Suprapubic skin (tissue), 4 donors: ENCODE results near the gene CACNG5. TPM values are rescaled to one million over a fixed set of nuclear protein-coding genes. Genes with fewer than 3 reads are reported as not detected.

ENCODE experiments used
- DNase-seq, 2 donors: peaks; one replicate each; pipeline ENCODE4 v3.0.0-alpha.2; 2019; ENCODE audit warnings: low spot score in 2 of 2
- H3K27ac ChIP-seq: fragments of 200-600 bp; sonication (generic); one replicate; pipeline ENCODE4 v1.5.1; 2019
- H3K27me3 ChIP-seq: fragments of 200-600 bp; sonication (generic); one replicate; pipeline ENCODE4 v1.5.1; 2019
- H3K36me3 ChIP-seq: fragments of 200-600 bp; sonication (generic); one replicate; pipeline ENCODE4 v1.5.1; 2019
- H3K4me1 ChIP-seq: fragments of 200-600 bp; sonication (generic); one replicate; pipeline ENCODE4 v1.5.1; 2019
- H3K4me3 ChIP-seq: fragments of 200-600 bp; sonication (generic); one replicate; pipeline ENCODE4 v1.5.1; 2019; ENCODE audit warnings: mild to moderate bottlenecking
- H3K9me3 ChIP-seq: fragments of 200-600 bp; sonication (generic); one replicate; pipeline ENCODE4 v1.5.1; 2019
- EP300 ChIP-seq: sonication (generic); formaldehyde crosslinking; IDR thresholded peaks from one replicate; pipeline ENCODE4 v1.6.1; 2017; ENCODE audit warnings: antibody characterized with exemption
- POLR2A ChIP-seq, 2 donors: fragments of 450-650 bp; IDR thresholded peaks; one replicate each; pipeline ENCODE4 v1.6.1; 2017; ENCODE audit warnings: antibody characterized with exemption in 2 of 2, mild to moderate bottlenecking in 2 of 2, moderate library complexity in 2 of 2
- POLR2AphosphoS5 ChIP-seq, 3 donors: sonication (generic); formaldehyde crosslinking; IDR thresholded peaks; one replicate each; pipeline ENCODE4 v1.6.1; 2017; ENCODE audit warnings: antibody characterized with exemption in 3 of 3
- WGBS: methylation state at CpG from one replicate; pipeline ENCODE4 v1.1.5; 2018; 5-methylcytosine and 5-hydroxymethylcytosine counted together
- total RNA-seq, 4 donors: library from RNA; depleted of rRNA; stranded (reverse); fragments of >200 nt; gene quantifications; one replicate each; pipeline ENCODE4 v1.1.0, GENCODE V29; 2016
- TF ChIP-seq, protein P1 (sequence below), 2 donors: fragments of 200-600 bp in 1 of 2; fragments of 450-650 bp in 1 of 2; sonication (generic) in 1 of 2; IDR thresholded peaks; one replicate each; pipeline ENCODE4 v1.5.1; 2016 to 2019; ENCODE audit warnings: antibody characterized with exemption in 2 of 2, mild to moderate bottlenecking in 1 of 2, moderate library complexity in 1 of 2

CACNG5 gene
- total RNA-seq, 4 donors from 2014 or later, result not detected

DNA sequence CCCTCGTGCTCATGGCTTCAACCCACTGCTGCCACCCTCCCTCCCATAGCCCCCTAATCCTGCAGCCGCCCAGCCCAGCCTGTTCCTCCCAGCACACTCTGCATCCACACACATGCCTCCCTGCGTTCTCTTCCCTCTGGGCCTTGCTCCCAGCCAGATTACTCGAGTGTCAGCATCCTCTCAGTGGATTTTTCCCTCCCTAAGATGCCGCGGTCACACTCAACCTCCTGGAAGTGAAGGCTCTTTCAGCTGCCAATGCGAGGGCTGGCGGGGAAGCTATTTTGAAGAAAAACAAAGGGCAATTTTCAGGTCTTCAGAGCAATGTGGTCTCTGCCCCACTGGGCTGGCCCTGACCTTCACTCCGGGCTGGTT is 23.2 kb upstream of the CACNG5 start:
- 73% methylated on average over 9 of the region's 9 CpGs for WGBS
- Histone ChIP-seq H3K36me3 (no peaks in the 10 kb centered on the region), H3K9me3 (no peaks in the 10 kb centered on the region), H3K27me3 (peaks cover 6% of the 10 kb centered on the region), H3K4me3 (no peak overlapping the region), H3K4me1 (no peaks in the 10 kb centered on the region), H3K27ac (no peak overlapping the region)
- TF ChIP-seq POLR2AphosphoS5 (IDR thresholded peaks at IDR 0.05) (no peak), EP300 (no peak)
- no peak for DNase-seq

DNA sequence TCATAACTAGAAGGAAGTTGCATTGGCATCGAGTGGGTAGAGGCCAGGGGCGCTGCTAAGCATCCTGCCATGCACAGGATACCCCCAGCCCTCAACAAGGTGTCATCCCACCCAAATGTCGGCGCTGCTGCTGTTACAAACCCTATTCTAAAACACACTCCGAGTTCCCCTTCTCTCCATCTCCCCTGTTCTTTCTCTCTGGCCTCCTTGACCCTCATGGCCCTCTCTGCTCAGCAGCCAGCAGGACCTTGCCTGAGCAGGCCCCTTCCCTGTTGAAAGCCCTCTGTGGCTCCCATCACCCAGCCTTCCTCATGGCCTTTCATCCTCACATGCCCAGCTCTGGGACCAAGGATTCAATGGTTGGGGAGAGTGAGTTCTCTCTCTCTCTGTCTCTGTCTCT is 22.3 kb upstream of the CACNG5 start:
- DNase-seq, result no peak
- no peaks in the 10 kb centered on the region for H3K9me3 ChIP-seq
- no peak overlapping the region for H3K4me3 ChIP-seq
- 94% methylated on average over 5 of the region's 5 CpGs for WGBS
- H3K27me3 ChIP-seq, result peaks cover 6% of the 10 kb centered on the region
- H3K27ac ChIP-seq, result no peak overlapping the region
- TF ChIP-seq POLR2AphosphoS5 (IDR thresholded peaks at IDR 0.05) (no peak), EP300 (no peak), POLR2A (IDR thresholded peaks at IDR 0.05) (no peak)
- TF ChIP-seq, protein P1, sequence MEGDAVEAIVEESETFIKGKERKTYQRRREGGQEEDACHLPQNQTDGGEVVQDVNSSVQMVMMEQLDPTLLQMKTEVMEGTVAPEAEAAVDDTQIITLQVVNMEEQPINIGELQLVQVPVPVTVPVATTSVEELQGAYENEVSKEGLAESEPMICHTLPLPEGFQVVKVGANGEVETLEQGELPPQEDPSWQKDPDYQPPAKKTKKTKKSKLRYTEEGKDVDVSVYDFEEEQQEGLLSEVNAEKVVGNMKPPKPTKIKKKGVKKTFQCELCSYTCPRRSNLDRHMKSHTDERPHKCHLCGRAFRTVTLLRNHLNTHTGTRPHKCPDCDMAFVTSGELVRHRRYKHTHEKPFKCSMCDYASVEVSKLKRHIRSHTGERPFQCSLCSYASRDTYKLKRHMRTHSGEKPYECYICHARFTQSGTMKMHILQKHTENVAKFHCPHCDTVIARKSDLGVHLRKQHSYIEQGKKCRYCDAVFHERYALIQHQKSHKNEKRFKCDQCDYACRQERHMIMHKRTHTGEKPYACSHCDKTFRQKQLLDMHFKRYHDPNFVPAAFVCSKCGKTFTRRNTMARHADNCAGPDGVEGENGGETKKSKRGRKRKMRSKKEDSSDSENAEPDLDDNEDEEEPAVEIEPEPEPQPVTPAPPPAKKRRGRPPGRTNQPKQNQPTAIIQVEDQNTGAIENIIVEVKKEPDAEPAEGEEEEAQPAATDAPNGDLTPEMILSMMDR (IDR thresholded peaks at IDR 0.05), result no peak
- no peaks in the 10 kb centered on the region for H3K4me1 ChIP-seq
- no peaks in the 10 kb centered on the region for H3K36me3 ChIP-seq

DNA sequence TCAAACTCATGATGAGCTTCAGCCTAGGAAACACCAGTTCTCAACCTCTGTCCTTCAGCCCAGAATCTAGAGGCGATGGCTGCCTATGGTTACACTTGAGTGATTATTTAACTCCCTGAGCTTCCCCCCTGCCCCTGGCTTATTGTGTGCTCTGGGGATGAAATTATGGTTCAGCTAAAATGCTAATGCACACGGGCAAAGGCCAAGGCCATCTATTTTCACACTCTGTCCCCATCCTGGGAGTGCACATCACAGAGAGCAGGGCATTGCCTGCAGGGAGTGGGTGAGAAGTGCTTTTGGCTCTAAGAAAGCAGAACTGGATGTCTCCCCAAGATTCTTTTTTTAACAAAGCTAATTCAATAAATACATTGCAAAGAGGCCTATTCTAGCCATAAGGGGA is 21.6 kb upstream of the CACNG5 start:
- no peak overlapping the region for H3K4me3 ChIP-seq
- 74% methylated on average over 2 of the region's 2 CpGs for WGBS
- TF ChIP-seq EP300, result no peak
- TF ChIP-seq, protein P1 (IDR thresholded peaks at IDR 0.05), result no peak
- TF ChIP-seq POLR2A (IDR thresholded peaks at IDR 0.05), result no peak
- TF ChIP-seq POLR2AphosphoS5 (IDR thresholded peaks at IDR 0.05), result no peak
- no peaks in the 10 kb centered on the region for H3K4me1 ChIP-seq
- no peaks in the 10 kb centered on the region for H3K9me3 ChIP-seq
- H3K36me3 ChIP-seq, result no peaks in the 10 kb centered on the region
- peaks cover 6% of the 10 kb centered on the region for H3K27me3 ChIP-seq
- no peak for DNase-seq
- no peak overlapping the region for H3K27ac ChIP-seq

GRCh38 chr17:66814026-66814425 is 20.9 kb upstream of the CACNG5 start:
- Histone ChIP-seq H3K36me3 (no peaks in the 10 kb centered on the region), H3K27me3 (peaks cover 6% of the 10 kb centered on the region), H3K27ac (no peak overlapping the region), H3K9me3 (no peaks in the 10 kb centered on the region), H3K4me1 (no peaks in the 10 kb centered on the region), H3K4me3 (no peak overlapping the region)
- WGBS, result 83% methylated on average over 6 of the region's 6 CpGs
- TF ChIP-seq EP300 (no peak), POLR2A (IDR thresholded peaks at IDR 0.05) (no peak), POLR2AphosphoS5 (IDR thresholded peaks at IDR 0.05) (no peak)
- TF ChIP-seq, protein P1 (IDR thresholded peaks at IDR 0.05), result no peak
- DNase-seq, result no peak

- H3K27ac ChIP-seq, result no peak overlapping the region
- no peak overlapping the region for H3K4me3 ChIP-seq
- no peak for DNase-seq
- no peak for TF ChIP-seq POLR2AphosphoS5 (IDR thresholded peaks at IDR 0.05)
- TF ChIP-seq, protein P1 (IDR thresholded peaks at IDR 0.05), result no peak
- no peak for TF ChIP-seq EP300
- TF ChIP-seq POLR2A (IDR thresholded peaks at IDR 0.05), result no peak
- WGBS, result 27% methylated on average over 5 of the region's 5 CpGs
- peaks cover 6% of the 10 kb centered on the region for H3K27me3 ChIP-seq
- H3K9me3 ChIP-seq, result no peaks in the 10 kb centered on the region
- H3K36me3 ChIP-seq, result no peaks in the 10 kb centered on the region
- no peaks in the 10 kb centered on the region for H3K4me1 ChIP-seq
Observed at GRCh38 chr17:66814570-66814969, 20.3 kb upstream of the CACNG5 start.

DNA sequence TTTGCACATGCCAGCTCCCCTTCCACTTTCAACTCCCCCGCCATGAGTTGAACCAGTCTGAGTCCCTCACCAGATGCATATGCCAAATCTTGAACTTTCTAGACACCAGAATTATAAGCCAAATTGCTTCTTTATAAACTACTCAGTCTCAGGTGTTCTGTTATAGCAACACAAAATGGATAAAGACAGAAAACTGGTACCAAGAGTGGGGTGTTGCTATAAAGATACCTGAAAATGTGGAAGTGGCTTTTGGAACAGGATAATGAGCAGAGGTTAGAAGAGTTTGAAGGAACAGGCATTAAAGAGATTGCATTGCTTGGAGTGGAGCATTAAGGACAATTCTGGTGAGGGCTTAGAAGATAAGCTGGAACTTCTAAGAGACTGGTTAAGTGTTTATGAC is 17.2 kb upstream of the CACNG5 start:
- Histone ChIP-seq H3K4me3 (no peak overlapping the region), H3K4me1 (no peaks in the 10 kb centered on the region), H3K27ac (no peak overlapping the region), H3K36me3 (no peaks in the 10 kb centered on the region), H3K27me3 (peaks cover 15% of the 10 kb centered on the region), H3K9me3 (no peaks in the 10 kb centered on the region)
- 93% methylated on average over 1 of the region's 1 CpG for WGBS
- TF ChIP-seq, protein P1 (IDR thresholded peaks at IDR 0.05), result no peak
- TF ChIP-seq POLR2AphosphoS5 (IDR thresholded peaks at IDR 0.05) (no peak), POLR2A (IDR thresholded peaks at IDR 0.05) (no peak), EP300 (no peak)
- no peak for DNase-seq
